DND-41 (cell line): Measurements from ENCODE around the gene WFIKKN1.

Source experiments
- ATAC-seq: fragments of 200-7000 bp; cut with Tn5 transposase; 3 replicates; pipeline ENCODE4 v1.9.1; 2021; ENCODE audit warnings: low read depth; ENCODE audit not compliant: insufficient read depth
- DNase-seq: peaks from one replicate; pipeline ENCODE4 v3.0.0-alpha.2; 2020
- H2AFZ ChIP-seq: 2 replicates; pipeline ENCODE4 v1.6.0; 2012; ENCODE audit warnings: low read depth, low read length
- H3K27ac ChIP-seq: 2 replicates; pipeline ENCODE4 v1.5.1; 2012; ENCODE audit warnings: low read length, inconsistent platforms
- H3K27me3 ChIP-seq: fragments of 200-600 bp; sonication (generic); 2 replicates; pipeline ENCODE4 v1.6.0; 2012; ENCODE audit warnings: low read length, mild to moderate bottlenecking, inconsistent platforms; ENCODE audit not compliant: insufficient read depth, poor library complexity
- H3K36me3 ChIP-seq: 2 replicates; pipeline ENCODE4 v1.5.1; 2012; ENCODE audit warnings: low read length, inconsistent platforms; ENCODE audit not compliant: insufficient read depth
- H3K4me1 ChIP-seq: 2 replicates; pipeline ENCODE4 v1.5.1; 2012; ENCODE audit warnings: mild to moderate bottlenecking, low read length; ENCODE audit not compliant: insufficient read depth
- H3K4me2 ChIP-seq: 2 replicates; pipeline ENCODE4 v1.6.0; 2012; ENCODE audit warnings: mild to moderate bottlenecking, moderate library complexity, low read length, inconsistent platforms; ENCODE audit not compliant: insufficient read depth
- H3K4me3 ChIP-seq, 2 experiments: fragments of 200-600 bp in 1 of 2; shearing (Covaris generic) in 1 of 2; 2 replicates each; pipeline ENCODE4 v1.5.1; 2012 to 2016; ENCODE audit warnings: inconsistent platforms in 2 of 2, low read length in 2 of 2, mild to moderate bottlenecking in 2 of 2, low read depth in 1 of 2, moderate library complexity in 1 of 2
- H3K79me2 ChIP-seq: 2 replicates; pipeline ENCODE4 v1.6.0; 2012; ENCODE audit warnings: low read length, inconsistent platforms; ENCODE audit not compliant: insufficient read depth
- H3K9ac ChIP-seq: 2 replicates; pipeline ENCODE4 v1.6.0; 2012; ENCODE audit warnings: low read depth, mild to moderate bottlenecking, inconsistent platforms, low read length, moderate library complexity
- H3K9me3 ChIP-seq: 2 replicates; pipeline ENCODE4 v1.5.1; 2012; ENCODE audit warnings: low read length, moderate library complexity, mild to moderate bottlenecking, inconsistent platforms; ENCODE audit not compliant: insufficient read depth, severe bottlenecking
- H4K20me1 ChIP-seq: 2 replicates; pipeline ENCODE4 v1.6.0; 2012; ENCODE audit warnings: low read length; ENCODE audit not compliant: insufficient read depth
- CTCF ChIP-seq: IDR thresholded peaks from 2 replicates; pipeline ENCODE4 v1.5.1; 2012; ENCODE audit warnings: borderline replicate concordance, low read length, moderate library complexity, mild to moderate bottlenecking; ENCODE audit not compliant: poor library complexity, severe bottlenecking; ENCODE audit errors: extremely low read depth
- EZH2 ChIP-seq: IDR thresholded peaks from 3 replicates; pipeline ENCODE4 v1.6.1; 2012; ENCODE audit warnings: borderline replicate concordance, low read depth, mild to moderate bottlenecking, moderate library complexity, low read length, inconsistent platforms; ENCODE audit not compliant: severe bottlenecking

Gene WFIKKN1

GRCh38 chr16:598823-599739, 31.7 kb upstream of the WFIKKN1 start:
- Histone ChIP-seq H3K36me3 (peaks cover 29% of the 10 kb centered on the region), H3K79me2 (peaks cover 50% of the 10 kb centered on the region), H3K9me3 (no peaks in the 10 kb centered on the region), H2AFZ (no peak overlapping the region), H4K20me1 (peaks cover 28% of the 10 kb centered on the region), H3K4me2 (no peak overlapping the region), H3K9ac (no peak overlapping the region), H3K27ac (no peak overlapping the region), H3K27me3 (no peaks in the 10 kb centered on the region), H3K4me3 (no peak overlapping the region), H3K4me1 (no peaks in the 10 kb centered on the region)
- ATAC-seq (no peak), DNase-seq (no peak)
- TF ChIP-seq CTCF = no peak
- TF ChIP-seq EZH2 = no peak

DNA sequence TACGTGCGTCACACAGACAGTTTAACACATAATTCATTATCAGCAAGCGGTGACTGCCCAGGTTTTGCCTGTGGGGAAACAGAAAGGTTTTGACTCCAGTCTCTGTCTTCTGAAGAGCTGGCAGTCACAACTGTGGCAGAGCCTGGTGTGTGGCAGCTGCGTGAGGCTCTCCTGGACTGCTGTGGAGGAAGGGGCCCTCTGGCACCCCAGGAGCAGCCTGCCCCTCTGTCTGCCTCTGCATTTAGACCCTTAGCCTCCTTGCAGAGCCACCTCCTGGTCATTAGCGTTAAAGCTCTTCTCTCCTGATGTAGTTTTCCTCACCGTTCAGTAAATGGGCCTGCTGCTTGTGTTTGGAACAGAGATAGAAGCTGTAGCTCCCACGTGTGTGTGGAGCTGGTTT, 30.0 kb upstream of the WFIKKN1 start:
- H3K4me3 ChIP-seq = no peak overlapping the region
- H3K9ac ChIP-seq = no peak overlapping the region
- no peak for DNase-seq

DNA sequence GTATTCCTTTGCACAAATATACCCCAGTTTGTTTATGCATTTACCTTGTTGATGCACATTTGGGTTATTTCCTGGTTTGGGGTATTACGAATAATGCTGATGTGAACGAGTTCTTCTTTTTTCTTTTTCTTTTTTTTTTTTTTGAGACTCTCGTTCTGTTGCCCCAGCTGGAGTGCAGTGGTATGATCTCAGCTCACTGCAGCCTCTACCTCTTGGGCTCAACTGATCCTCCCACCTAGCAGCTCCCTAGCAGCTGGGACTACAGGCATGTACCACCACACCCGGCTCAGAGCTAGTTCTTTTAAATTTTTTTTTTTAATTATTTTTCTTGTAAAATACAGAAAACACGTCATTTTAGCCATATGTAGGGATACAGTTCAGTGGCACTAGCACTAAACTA, 26.9 kb upstream of the WFIKKN1 start:
- no peak for DNase-seq
- Histone ChIP-seq H3K27ac (no peak overlapping the region), H3K9ac (no peak overlapping the region), H3K9me3 (no peaks in the 10 kb centered on the region), H2AFZ (no peak overlapping the region), H3K79me2 (peaks cover 37% of the 10 kb centered on the region), H3K4me1 (no peaks in the 10 kb centered on the region), H3K27me3 (no peaks in the 10 kb centered on the region), H3K4me2 (no peak overlapping the region), H4K20me1 (peaks cover 15% of the 10 kb centered on the region; the same call in 1 of the 2 replicates), H3K36me3 (peaks cover 20% of the 10 kb centered on the region), H3K4me3 (no peak overlapping the region)
- no peak for TF ChIP-seq CTCF
- no peak for TF ChIP-seq EZH2
- ATAC-seq = no peak

More for the DNA sequence above, 30.0 kb upstream of the WFIKKN1 start:
- Histone ChIP-seq H3K27me3 (no peaks in the 10 kb centered on the region), H3K27ac (no peak overlapping the region), H3K79me2 (peaks cover 49% of the 10 kb centered on the region), H3K9me3 (no peaks in the 10 kb centered on the region), H4K20me1 (peaks cover 22% of the 10 kb centered on the region), H3K36me3 (peaks cover 29% of the 10 kb centered on the region), H3K4me2 (no peak overlapping the region), H3K4me1 (no peaks in the 10 kb centered on the region), H2AFZ (no peak overlapping the region)
- TF ChIP-seq CTCF = peak; percentile 39
- no peak for TF ChIP-seq EZH2
- ATAC-seq = peak; percentile 47; the same call in 1 of the 3 replicates
